Measurements from ENCODE around the gene TTYH2. TPM values are rescaled to one million over a fixed set of nuclear protein-coding genes. Genes with fewer than 3 reads are reported as not detected.

The TTYH2 gene
- total and polyA plus RNA-seq, 10 of the 15 experiments (the other 5 are each of a cell fraction or from before 2014, with no cell fraction given), result 0.26 to 25.2 (median 6.6) TPM

- ChIA-PET SMC1A (ENCODE audit: uncharacterized antibody, unreplicated experiment) (no interaction called here), RAD21 (ENCODE audit: unreplicated experiment) (no interaction called here), POLR2A (no interaction called here), CTCF (interaction anchor here (0.7 to 1.4 kb wide), 4 partner anchors 9 to 101 kb away, joined by 3 to 10 read pairs (median 6); no protein-coding TSS in a partner anchor)
- in situ Hi-C loops (cut with MboI) (loop anchor here (10.0 kb wide), 1 partner anchor 916 kb away; no protein-coding TSS in a partner anchor), intact Hi-C loops (cut with micrococcal nuclease; ENCODE audit: unreplicated experiment) (no loop called here)
- no TSS peak for BruUV-seq (replicated peaks)
- Histone ChIP-seq H3K27ac (ENCODE audit: control insufficient read depth, insufficient read depth) (no peak overlapping the region), H3K9ac (ENCODE audit: control insufficient read depth, insufficient read depth, low read length) (no peak overlapping the region), H4K20me1 (ENCODE audit: control insufficient read depth, insufficient read depth) (no peaks in the 10 kb centered on the region), H3K4me2 (ENCODE audit: control insufficient read depth, insufficient read depth) (no peak overlapping the region), H3K4me3 (no peak overlapping the region), H3K4me1 (ENCODE audit: control insufficient read depth, insufficient read depth, low read length) (peaks cover 3% of the 10 kb centered on the region; the same call in 1 of the 2 replicates), H3K79me2 (ENCODE audit: control insufficient read depth, insufficient read depth, low read length) (no peaks in the 10 kb centered on the region), H3K36me3 (ENCODE audit: control insufficient read depth in 2 of 2, insufficient read depth in 2 of 2, low read length in 1 of 2) (no peaks in the 10 kb centered on the region), H3K27me3 (replicated peaks in 1 of 2; ENCODE audit: control insufficient read depth in 2 of 2, insufficient read depth in 2 of 2, low read length in 1 of 2) (no peaks in the 10 kb centered on the region; a peak in 1 of 4 replicates), H3K9me3 (replicated peaks; ENCODE audit: control insufficient read depth, insufficient read depth, low read length) (no peaks in the 10 kb centered on the region), H2AFZ (ENCODE audit: control insufficient read depth, low read depth, low read length) (no peak overlapping the region)
- no peak for TF ChIP-seq TCF7 (IDR thresholded peaks at IDR 0.05; ENCODE audit: borderline replicate concordance)
- TF ChIP-seq, protein P1, sequence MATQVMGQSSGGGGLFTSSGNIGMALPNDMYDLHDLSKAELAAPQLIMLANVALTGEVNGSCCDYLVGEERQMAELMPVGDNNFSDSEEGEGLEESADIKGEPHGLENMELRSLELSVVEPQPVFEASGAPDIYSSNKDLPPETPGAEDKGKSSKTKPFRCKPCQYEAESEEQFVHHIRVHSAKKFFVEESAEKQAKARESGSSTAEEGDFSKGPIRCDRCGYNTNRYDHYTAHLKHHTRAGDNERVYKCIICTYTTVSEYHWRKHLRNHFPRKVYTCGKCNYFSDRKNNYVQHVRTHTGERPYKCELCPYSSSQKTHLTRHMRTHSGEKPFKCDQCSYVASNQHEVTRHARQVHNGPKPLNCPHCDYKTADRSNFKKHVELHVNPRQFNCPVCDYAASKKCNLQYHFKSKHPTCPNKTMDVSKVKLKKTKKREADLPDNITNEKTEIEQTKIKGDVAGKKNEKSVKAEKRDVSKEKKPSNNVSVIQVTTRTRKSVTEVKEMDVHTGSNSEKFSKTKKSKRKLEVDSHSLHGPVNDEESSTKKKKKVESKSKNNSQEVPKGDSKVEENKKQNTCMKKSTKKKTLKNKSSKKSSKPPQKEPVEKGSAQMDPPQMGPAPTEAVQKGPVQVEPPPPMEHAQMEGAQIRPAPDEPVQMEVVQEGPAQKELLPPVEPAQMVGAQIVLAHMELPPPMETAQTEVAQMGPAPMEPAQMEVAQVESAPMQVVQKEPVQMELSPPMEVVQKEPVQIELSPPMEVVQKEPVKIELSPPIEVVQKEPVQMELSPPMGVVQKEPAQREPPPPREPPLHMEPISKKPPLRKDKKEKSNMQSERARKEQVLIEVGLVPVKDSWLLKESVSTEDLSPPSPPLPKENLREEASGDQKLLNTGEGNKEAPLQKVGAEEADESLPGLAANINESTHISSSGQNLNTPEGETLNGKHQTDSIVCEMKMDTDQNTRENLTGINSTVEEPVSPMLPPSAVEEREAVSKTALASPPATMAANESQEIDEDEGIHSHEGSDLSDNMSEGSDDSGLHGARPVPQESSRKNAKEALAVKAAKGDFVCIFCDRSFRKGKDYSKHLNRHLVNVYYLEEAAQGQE (IDR thresholded peaks at IDR 0.05; ENCODE audit: low read depth, low read length), result peak; percentile 84
- no peak for DNase-seq (ENCODE audit: low read depth, low spot score)
- 8% methylated on average over 6 of the region's 6 CpGs for WGBS (ENCODE audit: insufficient coverage, insufficient replicate concordance, low lambda C conversion rate, missing lambda C conversion rate)
- no peak for ATAC-seq
- FAIRE-seq, result no peak
Measured at GRCh38 chr17:74190807-74191406, 22.5 kb upstream of the TTYH2 start.

Measured in GM12878 (cell line).